Stimulated activated CD4-positive, alpha-beta T cell treated with anti-CD3 and anti-CD28 coated beads, TNF-alpha, amount 100 ng/mL, for 24 hours (primary cell): Measurements from ENCODE around the gene COX7A2L.

ENCODE experiments used
- DNase-seq, 3 experiments: peaks; one replicate each; pipeline ENCODE4 v3.0.0-alpha.2; 2020; ENCODE audit warnings: low read depth in 3 of 3

The COX7A2L gene

DNA sequence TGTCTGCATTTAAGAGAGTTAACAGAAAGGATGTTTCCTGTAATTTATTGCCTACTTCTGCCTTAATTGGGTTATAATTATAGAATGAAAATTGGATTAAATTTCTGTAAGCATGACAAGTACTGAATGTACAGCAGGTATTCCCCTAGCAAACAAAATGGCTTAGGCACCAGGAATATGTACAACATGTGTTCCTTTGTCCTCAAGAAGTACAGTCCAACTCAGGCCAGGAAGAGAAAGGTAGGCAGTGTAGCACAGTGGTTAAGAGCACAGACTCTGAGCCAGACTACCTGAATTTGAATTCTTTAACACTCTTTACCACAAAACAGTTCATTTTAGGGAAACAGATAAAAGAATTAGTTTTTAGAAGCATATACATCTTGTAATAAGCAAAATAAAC lies 43.1 kb downstream of the COX7A2L start:
- no peak for DNase-seq

- no peak for DNase-seq
Observed at GRCh38 chr2:42317486-42317885, 43.5 kb downstream of the COX7A2L start.

DNA sequence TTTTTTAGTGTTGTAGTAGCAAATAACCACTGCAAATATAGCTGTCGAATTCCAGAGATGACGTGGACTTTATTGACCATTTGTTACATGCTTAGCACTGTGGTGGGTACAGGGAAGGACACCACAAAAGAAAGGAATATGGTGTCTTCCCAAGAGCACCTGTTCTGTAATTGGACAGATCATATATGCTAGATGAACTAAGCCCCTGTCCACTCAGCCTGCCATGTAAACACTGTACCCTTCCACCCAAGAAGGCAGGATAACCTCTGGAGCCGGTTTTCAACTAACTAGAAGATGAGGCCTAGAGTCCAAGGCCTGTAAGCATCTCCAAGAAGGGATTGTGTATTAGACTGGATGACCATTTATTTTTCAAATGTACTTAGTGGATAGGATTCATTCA lies 44.1 kb downstream of the COX7A2L start:
- DNase-seq: no peak

DNA sequence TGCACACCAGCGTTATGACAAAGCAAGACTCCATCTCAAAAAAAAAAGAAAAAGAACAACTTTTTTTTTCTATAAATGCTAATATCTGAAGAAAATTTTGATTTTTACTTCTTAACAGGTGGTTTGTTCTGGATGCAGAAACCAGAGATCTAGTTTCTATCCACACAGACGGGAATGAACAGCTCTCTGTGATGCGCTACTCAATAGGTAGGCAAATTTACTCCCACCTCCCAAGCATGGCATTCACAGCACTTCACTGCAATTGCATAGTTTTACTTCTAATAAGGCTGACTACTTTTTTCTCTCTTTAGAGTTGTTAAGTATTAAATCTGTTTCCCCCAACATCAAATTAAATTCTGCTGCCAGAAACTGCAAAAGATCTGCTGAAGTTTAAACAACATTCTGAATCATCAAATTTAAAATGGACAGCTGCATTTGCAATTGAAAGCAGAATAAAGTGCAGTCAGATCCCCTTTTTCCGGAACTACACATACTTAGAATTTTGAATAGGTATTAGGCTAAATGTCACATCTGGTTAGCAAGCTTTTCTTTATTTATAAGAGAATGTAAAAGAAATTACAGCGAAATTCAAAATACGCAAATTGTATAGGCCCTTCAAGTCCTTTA lies 45.1 kb downstream of the COX7A2L start:
- DNase-seq: no peak

- no peak for DNase-seq
Observed at GRCh38 chr2:42314892-42315468, 46.0 kb downstream of the COX7A2L start.

- DNase-seq: no peak
Observed at GRCh38 chr2:42312106-42312505, 48.9 kb downstream of the COX7A2L start.

GRCh38 chr2:42310007-42310515 lies 51.0 kb downstream of the COX7A2L start:
- DNase-seq: no peak

DNA sequence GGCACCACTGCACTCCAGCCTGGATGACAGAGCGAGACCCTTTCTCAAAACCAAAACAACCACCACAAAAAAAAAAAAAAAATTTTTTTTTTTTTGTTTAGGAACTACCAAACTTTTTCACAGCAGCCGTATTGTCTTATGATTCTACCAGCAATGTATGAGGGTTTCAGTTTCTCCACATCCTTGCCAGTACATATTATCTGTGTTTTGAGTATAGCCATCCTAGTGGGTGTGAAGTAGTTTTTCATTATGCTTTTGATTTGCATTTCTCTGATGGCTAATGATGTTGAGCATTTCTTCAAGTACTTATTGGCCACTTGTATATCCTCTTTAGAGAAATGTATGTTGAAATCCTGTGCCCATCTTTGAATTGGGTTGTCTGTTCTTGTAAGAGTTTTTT lies 51.7 kb downstream of the COX7A2L start:
- DNase-seq: no peak

DNA sequence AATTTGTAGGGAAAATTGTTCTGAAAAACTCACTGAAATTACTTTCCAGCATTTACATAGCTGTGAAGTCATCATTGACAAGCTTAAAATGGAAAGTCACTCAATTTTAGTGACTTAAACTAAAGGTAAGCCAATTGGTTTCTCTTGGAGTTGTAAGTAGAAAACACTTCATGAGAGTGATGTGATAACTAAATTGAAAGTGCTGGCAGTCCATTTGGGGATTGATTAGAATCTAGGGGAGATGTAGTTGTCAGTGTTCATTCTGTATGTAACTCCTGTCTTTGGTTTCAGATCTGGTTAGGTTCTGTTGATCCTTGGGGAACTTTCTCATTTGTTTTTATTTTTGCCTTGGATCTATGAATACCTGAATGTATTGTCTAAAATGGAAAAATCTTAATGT lies 53.8 kb downstream of the COX7A2L start:
- no peak for DNase-seq

GRCh38 chr2:42304059-42304713 lies 56.8 kb downstream of the COX7A2L start:
- DNase-seq: no peak

- no peak for DNase-seq
Observed at GRCh38 chr2:42303252-42303651, 57.8 kb downstream of the COX7A2L start.

DNA sequence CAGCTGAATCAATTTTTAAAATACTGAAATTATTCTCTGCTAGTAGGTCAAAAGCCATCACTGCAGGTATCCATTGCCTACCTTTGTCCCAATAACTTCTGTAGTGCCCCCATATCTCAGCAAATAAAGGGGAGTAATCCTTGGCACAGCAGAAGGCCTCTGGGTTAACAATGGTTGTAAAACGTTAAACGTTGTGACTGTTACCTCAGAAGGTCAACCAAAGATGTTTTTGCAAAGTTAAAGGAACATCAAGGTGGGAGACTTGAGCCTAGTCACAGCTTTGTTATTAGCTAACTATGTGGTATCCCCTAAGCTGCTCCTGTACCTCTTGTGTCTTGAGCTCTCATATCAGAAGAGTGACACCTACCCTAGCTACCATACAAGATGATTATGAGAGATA lies 60.5 kb downstream of the COX7A2L start:
- no peak for DNase-seq
